OCI-LY1 (cell line): ENCODE measurements around the gene PPEF1.

Experiments used
- H2AFZ ChIP-seq: fragments of 200-600 bp; sonication (generic), shearing (Covaris generic); 2 replicates; pipeline ENCODE4 v1.6.0; 2014; ENCODE audit warnings: antibody characterized with exemption, mild to moderate bottlenecking, low read length
- H3F3A ChIP-seq: fragments of 200-600 bp; sonication (generic), shearing (Covaris generic); 2 replicates; pipeline ENCODE4 v1.6.0; 2014; ENCODE audit warnings: mild to moderate bottlenecking, antibody characterized with exemption, low read length, moderate library complexity; ENCODE audit not compliant: insufficient read depth
- H3K27ac ChIP-seq: fragments of 200-600 bp; sonication (generic); 2 replicates; pipeline ENCODE4 v1.5.1; 2014; ENCODE audit warnings: low read length, mixed run types, mild to moderate bottlenecking, low read depth; ENCODE audit not compliant: poor library complexity, severe bottlenecking
- H3K27me3 ChIP-seq: fragments of 200-600 bp; sonication (generic); 2 replicates; pipeline ENCODE4 v1.6.0; 2014; ENCODE audit warnings: antibody characterized with exemption, mild to moderate bottlenecking, low read length, moderate library complexity; ENCODE audit not compliant: insufficient read depth
- H3K36me3 ChIP-seq: fragments of 200-600 bp; sonication (generic); 2 replicates; pipeline ENCODE4 v1.6.1; 2014; ENCODE audit warnings: mild to moderate bottlenecking, antibody characterized with exemption, low read length, moderate library complexity, mixed read lengths; ENCODE audit not compliant: insufficient read depth
- H3K4me1 ChIP-seq: fragments of 200-600 bp; sonication (generic); 2 replicates; pipeline ENCODE4 v1.5.1; 2014; ENCODE audit warnings: mild to moderate bottlenecking, low read length, moderate library complexity; ENCODE audit not compliant: insufficient read depth, severe bottlenecking
- H3K4me2 ChIP-seq: fragments of 200-600 bp; sonication (generic), shearing (Covaris generic); 2 replicates; pipeline ENCODE4 v1.6.1; 2014; ENCODE audit warnings: low read length
- H3K4me3 ChIP-seq: fragments of 200-600 bp; sonication (generic); 2 replicates; pipeline ENCODE4 v1.5.1; 2014; ENCODE audit warnings: low read length, low read depth, mild to moderate bottlenecking, mixed read lengths; ENCODE audit not compliant: poor library complexity, severe bottlenecking
- H3K79me2 ChIP-seq: fragments of 200-600 bp; shearing (Covaris generic); 2 replicates; pipeline ENCODE4 v1.6.1; 2016; ENCODE audit warnings: mixed run types, low read length, mixed read lengths; ENCODE audit not compliant: insufficient read depth
- H3K9ac ChIP-seq: fragments of 200-600 bp; sonication (generic), shearing (Covaris generic); 2 replicates; pipeline ENCODE4 v1.6.1; 2014; ENCODE audit warnings: mild to moderate bottlenecking, low read length, mixed read lengths
- H3K9me2 ChIP-seq: fragments of 200-600 bp; sonication (generic), shearing (Covaris generic); 2 replicates; pipeline ENCODE4 v1.6.1; 2014; ENCODE audit warnings: low read depth, mild to moderate bottlenecking, low read length, mixed read lengths
- H3K9me3 ChIP-seq: fragments of 200-600 bp; shearing (Covaris generic); 2 replicates; pipeline ENCODE4 v1.6.1; 2014; ENCODE audit warnings: low read length, mixed read lengths
- H4K20me1 ChIP-seq: fragments of 200-600 bp; sonication (generic), shearing (Covaris generic); 2 replicates; pipeline ENCODE4 v1.6.0; 2016; ENCODE audit warnings: mild to moderate bottlenecking, low read length; ENCODE audit not compliant: insufficient read depth
- EZH2 ChIP-seq: fragments of 200-600 bp; sonication (generic), shearing (Covaris generic); IDR thresholded peaks from 2 replicates; pipeline ENCODE4 v1.8.0; 2017; ENCODE audit warnings: borderline replicate concordance, mixed run types, mild to moderate bottlenecking, antibody characterized with exemption, low read length, moderate library complexity, mixed read lengths
- TF ChIP-seq, protein P1 (sequence below): fragments of 200-600 bp; sonication (generic), shearing (Covaris generic); IDR thresholded peaks from 2 replicates; pipeline ENCODE4 v1.5.1; 2017; ENCODE audit warnings: mild to moderate bottlenecking, antibody characterized with exemption, low read length, moderate library complexity, mixed read lengths

Gene PPEF1

DNA sequence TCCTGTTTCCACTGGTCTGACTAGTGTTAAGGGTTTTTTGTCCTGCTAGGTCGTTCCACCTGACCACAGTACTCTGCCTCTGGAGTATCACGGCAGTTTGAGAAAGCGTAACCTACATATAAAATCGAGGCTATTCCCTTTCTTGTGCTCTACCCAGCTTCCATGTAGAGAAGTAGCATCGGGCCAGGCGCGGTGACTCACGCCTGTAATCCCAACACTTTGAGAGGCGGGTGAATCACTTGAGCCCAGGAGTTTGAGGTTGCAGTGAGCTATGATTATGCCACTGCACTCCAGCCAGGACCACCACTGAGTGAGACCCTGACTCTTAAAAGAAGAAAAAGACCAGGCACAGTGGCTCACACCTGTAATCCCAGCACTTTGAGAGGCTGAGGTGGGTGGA, 7.5 kb downstream of the PPEF1 start:
- H3K4me1 ChIP-seq: no peaks in the 10 kb centered on the region
- no peaks in the 10 kb centered on the region for H4K20me1 ChIP-seq
- H3K4me3 ChIP-seq: no peak overlapping the region
- H3K36me3 ChIP-seq: no peaks in the 10 kb centered on the region
- H2AFZ ChIP-seq: no peak overlapping the region
- no peaks in the 10 kb centered on the region for H3K9me2 ChIP-seq
- no peak overlapping the region for H3K9ac ChIP-seq
- no peak overlapping the region for H3K4me2 ChIP-seq
- H3K27ac ChIP-seq: no peak overlapping the region
- H3K79me2 ChIP-seq: no peaks in the 10 kb centered on the region
- TF ChIP-seq, protein P1, sequence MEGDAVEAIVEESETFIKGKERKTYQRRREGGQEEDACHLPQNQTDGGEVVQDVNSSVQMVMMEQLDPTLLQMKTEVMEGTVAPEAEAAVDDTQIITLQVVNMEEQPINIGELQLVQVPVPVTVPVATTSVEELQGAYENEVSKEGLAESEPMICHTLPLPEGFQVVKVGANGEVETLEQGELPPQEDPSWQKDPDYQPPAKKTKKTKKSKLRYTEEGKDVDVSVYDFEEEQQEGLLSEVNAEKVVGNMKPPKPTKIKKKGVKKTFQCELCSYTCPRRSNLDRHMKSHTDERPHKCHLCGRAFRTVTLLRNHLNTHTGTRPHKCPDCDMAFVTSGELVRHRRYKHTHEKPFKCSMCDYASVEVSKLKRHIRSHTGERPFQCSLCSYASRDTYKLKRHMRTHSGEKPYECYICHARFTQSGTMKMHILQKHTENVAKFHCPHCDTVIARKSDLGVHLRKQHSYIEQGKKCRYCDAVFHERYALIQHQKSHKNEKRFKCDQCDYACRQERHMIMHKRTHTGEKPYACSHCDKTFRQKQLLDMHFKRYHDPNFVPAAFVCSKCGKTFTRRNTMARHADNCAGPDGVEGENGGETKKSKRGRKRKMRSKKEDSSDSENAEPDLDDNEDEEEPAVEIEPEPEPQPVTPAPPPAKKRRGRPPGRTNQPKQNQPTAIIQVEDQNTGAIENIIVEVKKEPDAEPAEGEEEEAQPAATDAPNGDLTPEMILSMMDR: no peak
- TF ChIP-seq EZH2: no peak
- H3K9me3 ChIP-seq: no peaks in the 10 kb centered on the region
- H3F3A ChIP-seq: no peaks in the 10 kb centered on the region
- H3K27me3 ChIP-seq: no peaks in the 10 kb centered on the region

DNA sequence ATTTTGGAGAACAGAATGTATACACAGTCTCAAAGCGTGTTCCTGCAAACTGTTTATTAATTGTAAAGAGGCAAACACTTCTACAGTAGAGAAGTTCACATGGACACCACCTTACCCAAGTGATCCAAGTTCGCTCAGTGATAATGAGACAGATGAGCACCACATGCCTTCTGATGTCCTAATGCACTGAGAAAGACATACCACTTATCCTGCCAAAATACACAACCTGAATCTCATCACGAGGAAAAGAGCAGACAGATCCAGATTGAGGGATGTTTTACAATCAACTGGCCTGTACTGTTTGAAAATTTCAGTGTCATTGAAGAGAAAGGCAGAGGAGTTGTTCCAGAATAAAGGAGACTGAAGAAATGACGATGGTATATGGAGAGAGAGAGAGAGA, 12.4 kb downstream of the PPEF1 start:
- no peak overlapping the region for H3K27ac ChIP-seq
- TF ChIP-seq, protein P1: no peak
- TF ChIP-seq EZH2: no peak
- no peaks in the 10 kb centered on the region for H3K4me1 ChIP-seq
- no peak overlapping the region for H2AFZ ChIP-seq
- no peaks in the 10 kb centered on the region for H3K36me3 ChIP-seq
- no peaks in the 10 kb centered on the region for H3F3A ChIP-seq
- no peak overlapping the region for H3K4me2 ChIP-seq
- H3K27me3 ChIP-seq: no peaks in the 10 kb centered on the region
- H3K9me3 ChIP-seq: no peaks in the 10 kb centered on the region
- no peaks in the 10 kb centered on the region for H3K79me2 ChIP-seq
- H3K9me2 ChIP-seq: no peaks in the 10 kb centered on the region
- no peaks in the 10 kb centered on the region for H4K20me1 ChIP-seq
- H3K4me3 ChIP-seq: no peak overlapping the region
- H3K9ac ChIP-seq: no peak overlapping the region

DNA sequence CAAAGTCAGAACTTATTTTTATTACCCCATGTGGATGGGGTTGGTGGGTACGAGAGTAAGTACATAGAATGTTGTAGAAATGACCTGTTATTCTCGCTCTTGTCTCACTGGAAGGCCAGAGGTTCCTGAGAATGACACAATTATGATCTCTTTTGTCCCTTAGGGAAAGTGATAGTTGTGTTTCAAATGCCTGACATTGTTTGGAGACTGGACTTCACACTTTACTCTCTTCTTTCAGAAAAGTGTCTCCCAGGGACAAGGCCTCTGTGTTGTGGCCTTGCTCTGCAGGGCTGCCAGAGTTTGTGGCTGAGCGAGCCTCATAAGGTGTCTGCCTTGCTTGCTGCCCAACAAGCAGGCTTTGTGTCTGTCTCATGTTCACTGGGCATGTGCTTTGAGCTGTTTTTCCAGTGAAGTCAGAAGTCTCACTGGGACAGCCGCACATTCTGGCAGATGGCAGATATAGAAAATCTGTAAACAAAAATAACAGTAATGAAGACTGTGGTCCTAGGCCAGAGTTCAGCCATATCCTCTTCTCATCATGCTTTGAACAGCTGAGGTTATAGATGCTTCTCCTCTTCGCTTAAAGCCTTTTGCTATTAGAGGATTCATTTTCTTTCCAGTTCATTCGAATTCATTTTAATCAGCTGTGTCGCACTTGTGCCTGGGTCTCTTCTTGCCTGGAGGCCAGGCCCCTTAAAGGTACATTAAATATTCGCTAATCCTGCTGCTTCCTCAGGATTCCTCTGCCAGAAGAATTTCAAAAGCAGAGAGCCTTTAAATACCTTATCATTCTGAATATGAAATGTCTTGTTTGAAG, 14.4 kb downstream of the PPEF1 start:
- Histone ChIP-seq H3K9me3 (no peaks in the 10 kb centered on the region), H3K4me2 (no peak overlapping the region), H3K9me2 (no peaks in the 10 kb centered on the region), H4K20me1 (no peaks in the 10 kb centered on the region), H3K27me3 (no peaks in the 10 kb centered on the region), H3K79me2 (no peaks in the 10 kb centered on the region), H2AFZ (no peak overlapping the region), H3K36me3 (no peaks in the 10 kb centered on the region), H3K27ac (no peak overlapping the region), H3K4me3 (no peak overlapping the region), H3F3A (no peaks in the 10 kb centered on the region), H3K9ac (no peak overlapping the region), H3K4me1 (no peaks in the 10 kb centered on the region)
- TF ChIP-seq, protein P1: no peak
- no peak for TF ChIP-seq EZH2
